Loucy (cell line): ENCODE measurements around the gene ITGA5.

ENCODE experiments used
- EZH2phosphoT487 ChIP-seq: fragments of 200-600 bp; IDR thresholded peaks from 2 replicates; pipeline ENCODE4 v1.6.1; 2018; ENCODE audit warnings: antibody characterized with exemption, mild to moderate bottlenecking, moderate library complexity, borderline replicate concordance
- TF ChIP-seq, protein P1 (sequence below): fragments of 200-600 bp; sonication (generic); conservative IDR thresholded peaks from 2 replicates; pipeline ENCODE4 v1.5.1; 2014; ENCODE audit warnings: mild to moderate bottlenecking, antibody characterized with exemption, low read length

DNA sequence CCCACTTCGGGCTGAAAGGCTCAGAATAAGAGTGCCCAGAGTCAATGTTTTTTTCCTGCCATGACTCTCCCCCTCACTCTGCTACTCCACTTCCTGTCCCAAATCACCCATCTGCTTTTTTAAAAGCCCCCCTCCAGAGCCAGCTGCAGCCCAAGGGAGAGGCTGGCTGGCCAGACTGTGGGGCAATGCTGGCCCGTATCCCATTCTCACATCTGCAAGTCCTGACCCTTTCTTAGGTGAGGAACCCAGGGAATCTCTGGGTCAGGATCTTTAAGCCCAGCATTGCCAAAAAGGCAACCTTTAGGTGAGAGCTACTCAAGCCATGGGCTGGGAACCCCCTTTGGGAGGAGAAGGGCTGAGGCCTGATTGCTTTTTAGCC is 1.7 kb upstream of the ITGA5 start:
- TF ChIP-seq, protein P1, sequence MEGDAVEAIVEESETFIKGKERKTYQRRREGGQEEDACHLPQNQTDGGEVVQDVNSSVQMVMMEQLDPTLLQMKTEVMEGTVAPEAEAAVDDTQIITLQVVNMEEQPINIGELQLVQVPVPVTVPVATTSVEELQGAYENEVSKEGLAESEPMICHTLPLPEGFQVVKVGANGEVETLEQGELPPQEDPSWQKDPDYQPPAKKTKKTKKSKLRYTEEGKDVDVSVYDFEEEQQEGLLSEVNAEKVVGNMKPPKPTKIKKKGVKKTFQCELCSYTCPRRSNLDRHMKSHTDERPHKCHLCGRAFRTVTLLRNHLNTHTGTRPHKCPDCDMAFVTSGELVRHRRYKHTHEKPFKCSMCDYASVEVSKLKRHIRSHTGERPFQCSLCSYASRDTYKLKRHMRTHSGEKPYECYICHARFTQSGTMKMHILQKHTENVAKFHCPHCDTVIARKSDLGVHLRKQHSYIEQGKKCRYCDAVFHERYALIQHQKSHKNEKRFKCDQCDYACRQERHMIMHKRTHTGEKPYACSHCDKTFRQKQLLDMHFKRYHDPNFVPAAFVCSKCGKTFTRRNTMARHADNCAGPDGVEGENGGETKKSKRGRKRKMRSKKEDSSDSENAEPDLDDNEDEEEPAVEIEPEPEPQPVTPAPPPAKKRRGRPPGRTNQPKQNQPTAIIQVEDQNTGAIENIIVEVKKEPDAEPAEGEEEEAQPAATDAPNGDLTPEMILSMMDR: no peak
- no peak for TF ChIP-seq EZH2phosphoT487
